NK-92 (cell line): Measurements from ENCODE around the gene IQSEC1.
A peak's percentile ranks its signal among the peaks of the same experiment; 100 is the strongest.

Experiments used
- DNase-seq: peaks from one replicate; lab custom pipeline; 2025; ENCODE audit not compliant: unreplicated experiment; lab: John Stamatoyannopoulos, UW

Gene IQSEC1

GRCh38 chr3:13017361-13018042 is 55.7 kb downstream of the IQSEC1 start:
- DNase-seq: no peak

DNA sequence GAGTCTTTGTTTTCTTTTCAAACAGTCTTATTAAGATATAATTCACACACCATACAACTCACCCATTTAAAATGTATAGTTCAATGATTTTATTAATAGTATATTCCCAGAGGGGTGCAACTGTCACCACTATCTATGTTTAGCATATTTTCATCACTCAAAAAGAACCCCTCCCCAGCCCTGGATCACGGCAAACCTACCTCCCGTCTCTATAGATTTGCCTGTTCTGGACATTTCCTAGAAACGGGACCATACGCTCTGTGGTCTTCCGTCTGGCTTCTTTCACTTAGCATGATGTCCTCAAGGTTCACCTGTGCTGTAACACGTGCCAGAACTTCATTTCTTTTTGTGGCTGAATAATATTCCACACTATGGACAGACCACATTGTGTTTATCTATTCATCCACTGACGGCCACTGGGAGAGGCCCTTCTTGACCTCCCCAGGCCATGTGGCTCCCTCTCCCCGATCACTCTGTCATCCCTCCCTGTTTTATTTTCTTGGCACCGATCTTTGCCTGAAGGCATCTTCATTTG is 56.4 kb downstream of the IQSEC1 start:
- no peak for DNase-seq

DNA sequence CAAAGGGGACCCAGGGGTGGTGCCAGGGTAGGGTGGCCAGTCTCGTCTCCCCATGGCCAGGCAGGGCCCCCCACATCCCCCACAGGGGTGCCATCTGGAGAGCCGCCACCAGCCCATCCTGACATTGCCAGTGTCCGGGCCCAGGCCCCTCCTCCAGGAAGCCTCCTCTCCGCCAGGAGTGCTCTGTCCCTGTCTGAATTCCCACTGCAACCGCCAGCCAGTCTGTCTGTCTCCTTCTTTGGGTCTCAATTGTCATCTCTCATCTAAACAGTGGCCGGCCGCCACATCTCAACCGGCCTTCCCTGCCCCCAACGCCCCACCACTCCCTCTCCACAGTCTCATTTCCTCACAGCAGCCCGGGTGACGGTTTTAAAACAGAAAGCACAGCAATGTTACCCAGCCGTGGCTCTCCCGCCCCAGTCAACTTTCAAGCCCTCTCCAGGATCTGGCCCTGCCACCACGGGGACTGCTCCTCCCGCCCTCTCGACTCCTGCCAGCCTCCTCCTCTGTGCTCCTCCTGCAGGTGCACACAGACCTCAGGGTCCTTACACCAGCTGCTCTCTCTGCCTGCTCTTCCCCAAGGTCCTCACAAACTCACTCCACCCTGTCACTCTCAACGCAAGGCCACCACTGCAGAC is 57.0 kb downstream of the IQSEC1 start:
- no peak for DNase-seq

DNA sequence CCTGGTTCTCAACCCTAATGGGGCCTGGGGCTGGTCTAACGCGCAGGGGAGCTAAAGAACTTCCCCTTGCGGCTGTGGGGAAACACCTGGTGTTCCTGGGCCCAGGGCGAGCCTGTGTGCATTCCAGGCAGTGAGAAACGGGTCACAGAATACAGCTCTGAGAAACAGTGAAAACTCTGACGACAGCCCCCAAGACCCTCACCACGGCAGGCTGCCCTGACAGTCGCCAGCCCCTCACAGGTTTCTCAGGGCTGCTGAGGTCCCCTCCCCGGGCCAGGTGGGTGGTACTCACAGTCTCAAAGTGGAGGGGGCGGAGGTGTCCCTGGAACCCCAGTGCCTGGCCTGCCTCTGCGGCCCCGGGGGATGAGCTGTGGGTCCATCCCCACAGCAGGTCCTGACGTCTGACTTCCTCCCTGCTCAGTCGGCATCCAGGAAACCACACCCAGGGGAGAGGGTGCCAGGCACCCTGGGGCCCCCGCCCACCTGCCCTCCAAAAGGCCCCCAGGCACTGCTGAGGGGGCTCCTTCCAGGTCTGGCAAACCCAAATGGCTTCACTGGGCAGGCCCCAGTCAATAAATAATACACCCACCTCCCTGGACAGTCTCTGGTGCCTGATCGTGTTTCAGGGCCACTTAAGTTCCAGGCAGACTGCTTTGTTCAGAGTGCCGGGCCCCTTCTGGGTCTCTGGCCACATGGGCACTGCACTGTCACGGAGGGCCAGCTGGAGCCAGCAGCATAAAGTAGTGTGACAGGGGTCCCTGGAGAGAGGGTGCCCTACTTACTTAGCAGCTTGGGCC is 57.7 kb downstream of the IQSEC1 start:
- DNase-seq: no peak

DNA sequence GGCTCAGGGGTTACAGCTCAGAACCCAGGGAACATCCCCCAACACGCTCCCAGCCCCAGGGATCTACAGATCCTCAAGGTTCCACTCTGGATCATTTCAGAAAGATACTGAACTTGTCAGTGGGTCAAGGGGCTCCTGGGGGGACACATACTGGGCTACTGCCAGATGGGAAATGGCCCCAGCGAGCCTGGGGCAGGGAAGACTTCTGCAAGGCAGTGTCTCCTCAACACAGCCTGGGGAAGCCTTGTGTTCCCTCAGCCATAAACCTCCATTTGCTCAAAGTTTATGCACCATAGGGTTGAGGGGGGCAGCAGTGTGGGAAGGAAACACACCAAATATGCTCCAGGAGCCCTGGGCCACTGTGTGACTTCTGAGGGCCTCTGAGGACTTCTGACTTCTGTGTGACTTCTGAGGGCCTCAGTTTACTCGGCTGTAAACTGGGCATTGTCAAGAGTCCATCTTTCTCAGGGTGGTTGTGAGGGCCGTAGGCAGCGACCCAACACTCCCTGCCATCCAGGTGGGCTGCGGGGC is 58.4 kb downstream of the IQSEC1 start:
- no peak for DNase-seq

DNA sequence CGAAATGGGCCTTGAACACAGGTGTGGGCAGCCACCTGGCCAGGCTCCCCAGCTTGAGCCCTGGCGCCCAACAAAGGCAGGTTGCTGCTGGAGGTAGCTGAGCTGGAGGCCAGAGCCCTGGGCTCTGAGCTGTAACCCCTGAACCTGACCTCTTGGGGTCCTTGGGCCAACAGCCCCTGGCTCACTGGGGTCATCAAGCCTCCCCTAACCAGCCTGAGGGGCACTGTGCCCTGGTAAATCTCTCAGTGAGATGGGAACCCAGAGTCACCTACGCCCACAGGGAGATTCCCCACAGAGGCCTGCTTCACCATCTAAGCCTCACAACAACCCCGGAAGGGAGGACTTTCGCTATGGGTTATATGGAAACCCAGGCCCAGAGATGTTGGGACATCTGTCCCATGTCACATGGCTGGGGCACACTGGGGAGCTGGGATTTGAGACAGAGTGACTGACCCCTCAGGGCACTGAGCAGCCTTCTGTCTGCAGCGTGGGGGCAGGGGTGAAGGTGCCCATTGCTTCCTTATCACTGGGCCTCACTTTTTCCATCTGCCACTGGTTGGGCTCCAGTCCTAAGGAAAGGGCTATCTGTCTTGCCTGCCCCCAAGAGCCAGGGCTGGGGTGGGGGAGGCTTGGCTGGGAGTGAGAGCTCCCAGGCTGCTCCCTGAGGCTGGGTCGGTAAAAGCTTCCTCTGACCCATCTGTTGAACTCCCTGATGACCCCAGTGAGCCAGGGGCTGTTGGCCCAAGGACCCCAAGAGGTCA is 59.1 kb downstream of the IQSEC1 start:
- no peak for DNase-seq

GRCh38 chr3:13013566-13013965 is 59.7 kb downstream of the IQSEC1 start:
- DNase-seq: no peak

DNA sequence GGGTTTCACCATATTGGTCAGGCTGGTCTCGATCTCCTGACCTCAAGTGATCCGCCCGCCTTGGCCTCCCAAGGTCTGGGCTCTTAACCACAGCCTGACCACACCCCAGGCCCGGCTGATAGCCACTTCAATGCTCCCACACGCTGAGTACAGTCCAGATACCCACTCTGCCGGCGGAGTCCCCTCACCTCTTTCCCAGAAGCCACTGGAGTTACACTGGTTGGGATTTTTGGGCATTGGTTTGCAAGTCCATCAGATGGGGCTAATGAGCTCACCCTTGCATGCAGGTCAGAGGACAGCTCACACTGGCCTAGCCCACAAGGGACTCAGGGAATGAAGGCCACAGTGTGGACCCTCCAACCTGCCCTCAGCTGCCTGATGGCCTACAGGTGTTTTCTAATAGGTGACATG is 60.1 kb downstream of the IQSEC1 start:
- DNase-seq: no peak

- DNase-seq: no peak
Observed at GRCh38 chr3:13012221-13012691, 61.0 kb downstream of the IQSEC1 start.

GRCh38 chr3:13011573-13012220 is 61.5 kb downstream of the IQSEC1 start:
- DNase-seq: peak; percentile 23

- no peak for DNase-seq
Observed at GRCh38 chr3:13010780-13011572, 62.3 kb downstream of the IQSEC1 start.

DNA sequence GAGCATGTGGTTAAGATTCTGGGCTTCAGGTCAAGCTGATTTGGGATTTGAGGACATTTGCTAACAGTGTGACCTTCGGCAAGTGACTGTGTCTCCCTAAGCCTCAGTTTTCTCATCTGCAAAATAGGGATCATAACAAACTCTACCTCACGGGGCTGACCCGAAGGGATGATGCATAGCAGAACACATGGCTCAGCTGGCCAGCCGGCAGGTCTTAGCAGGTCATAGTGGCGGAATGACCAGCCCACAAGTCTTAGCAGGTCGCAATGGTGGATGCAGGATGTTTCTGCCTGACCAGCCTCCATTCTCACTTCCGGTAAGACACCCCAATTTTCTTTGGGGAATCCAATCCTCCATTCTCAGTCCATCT is 63.3 kb downstream of the IQSEC1 start:
- no peak for DNase-seq

DNA sequence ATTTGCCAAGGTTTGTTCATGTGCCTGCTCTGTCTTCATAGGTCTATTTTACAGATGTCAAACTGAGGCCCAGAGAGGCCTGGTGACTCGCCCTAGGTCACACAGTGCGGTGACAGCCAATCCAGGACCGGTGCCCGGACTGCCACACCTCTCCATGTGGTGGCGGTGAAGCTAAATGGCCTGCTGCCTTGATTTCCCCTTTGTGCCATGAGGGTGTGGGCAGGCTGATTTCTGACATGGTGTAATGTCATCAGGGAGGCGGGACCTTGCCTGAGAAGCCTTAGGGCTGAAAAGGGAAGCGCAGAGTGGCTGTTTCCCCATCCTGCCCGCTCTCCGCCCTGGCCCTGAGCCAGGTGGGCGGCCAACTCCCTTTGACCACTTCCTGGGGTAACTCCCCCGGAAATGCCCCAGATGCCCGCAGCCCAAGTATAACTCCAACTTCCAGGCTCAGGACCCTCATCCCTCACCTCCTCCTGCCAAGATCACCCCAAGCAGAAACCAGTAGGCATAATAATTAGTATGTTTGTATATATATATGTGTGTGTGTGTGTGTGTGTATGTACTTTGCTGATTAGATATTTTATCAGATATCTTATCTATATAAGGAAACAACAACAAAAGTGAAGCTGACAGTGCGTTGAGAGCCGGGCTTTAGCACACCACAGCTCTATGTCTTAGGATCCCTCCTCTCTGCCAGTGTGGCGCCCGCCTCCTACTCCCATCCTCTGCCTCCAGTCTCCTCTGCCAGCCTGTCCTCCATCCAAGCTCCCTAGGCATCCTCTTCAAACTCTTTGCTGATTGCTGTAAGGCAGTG is 63.9 kb downstream of the IQSEC1 start:
- DNase-seq: no peak

- no peak for DNase-seq
Observed at GRCh38 chr3:13008155-13008995, 64.9 kb downstream of the IQSEC1 start.

DNA sequence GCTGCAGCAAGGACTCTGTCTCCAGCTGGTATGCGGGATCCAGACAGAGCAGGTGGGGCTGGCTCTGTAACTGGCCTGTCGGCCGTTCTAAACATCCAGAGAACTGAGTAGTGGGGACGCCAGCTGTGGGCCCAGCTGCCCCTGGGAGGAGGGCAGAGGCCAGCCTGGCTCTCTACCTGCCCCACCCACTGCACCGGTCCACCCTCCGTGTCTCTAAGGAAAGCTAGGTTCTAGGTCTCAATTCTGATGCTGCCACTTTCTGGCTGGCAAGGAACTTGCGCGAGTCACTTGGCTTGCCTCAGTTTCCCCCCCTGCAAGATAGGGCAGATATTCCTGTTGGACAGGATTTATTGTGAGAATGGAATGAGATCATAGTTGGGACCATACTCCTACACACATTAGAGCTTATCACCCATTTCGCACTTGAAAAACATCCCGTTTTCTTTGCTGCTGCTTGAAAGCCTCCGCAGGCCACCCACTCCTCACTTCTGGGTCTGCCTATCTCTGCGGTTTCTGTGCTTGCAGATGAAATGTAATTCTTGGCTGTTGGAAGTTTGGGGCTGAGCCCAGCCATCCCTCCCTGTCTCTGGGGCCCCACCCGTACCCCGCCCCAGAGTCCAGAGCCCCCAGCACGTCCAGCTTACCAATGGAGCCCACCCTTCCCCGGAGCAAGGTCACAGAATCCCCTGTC is 65.8 kb downstream of the IQSEC1 start:
- no peak for DNase-seq

DNA sequence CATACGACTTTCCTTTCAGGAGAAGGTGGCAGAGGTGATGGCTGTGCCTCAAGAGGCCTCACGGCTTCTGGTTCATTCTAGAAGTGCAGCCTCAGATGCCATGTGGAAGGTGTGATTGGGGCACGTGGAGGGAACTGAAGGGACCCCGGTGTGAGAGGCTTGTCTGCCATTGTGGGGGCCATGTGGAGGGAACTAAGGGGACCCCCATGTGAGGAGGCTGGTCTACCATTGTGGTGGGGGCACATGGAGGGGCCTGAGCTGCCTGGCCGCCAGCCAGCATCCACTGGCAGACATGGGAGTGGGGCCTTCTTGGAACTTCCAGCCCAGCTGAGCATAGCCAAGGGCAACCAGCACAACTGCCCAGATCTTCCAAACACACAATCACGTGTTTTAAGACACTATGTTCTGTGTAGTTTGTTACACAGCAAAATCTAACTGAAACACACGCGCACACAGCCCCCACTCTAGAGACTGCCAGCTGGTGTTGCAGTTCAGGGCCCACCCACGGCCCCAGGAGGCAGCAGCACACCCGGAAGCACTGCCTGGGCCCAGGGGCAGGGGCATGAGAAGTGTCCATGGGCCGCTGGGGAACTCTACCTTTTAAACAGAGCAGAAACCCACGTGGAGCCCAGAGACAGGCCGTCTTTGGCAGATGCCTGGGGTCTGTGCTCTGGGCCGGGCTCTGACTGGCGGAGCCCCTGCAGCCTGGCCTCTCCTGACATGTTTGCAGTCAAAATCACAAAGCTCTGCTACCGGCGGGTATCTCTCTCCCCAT is 66.8 kb downstream of the IQSEC1 start:
- DNase-seq: no peak
